Measurements from ENCODE around the gene ST3GAL5. TPM values are rescaled to one million over a fixed set of nuclear protein-coding genes. Genes with fewer than 3 reads are reported as not detected.

Gene ST3GAL5
- total RNA-seq, 2 donors from 2014 or later = 24.7 to 38.6 TPM

DNA sequence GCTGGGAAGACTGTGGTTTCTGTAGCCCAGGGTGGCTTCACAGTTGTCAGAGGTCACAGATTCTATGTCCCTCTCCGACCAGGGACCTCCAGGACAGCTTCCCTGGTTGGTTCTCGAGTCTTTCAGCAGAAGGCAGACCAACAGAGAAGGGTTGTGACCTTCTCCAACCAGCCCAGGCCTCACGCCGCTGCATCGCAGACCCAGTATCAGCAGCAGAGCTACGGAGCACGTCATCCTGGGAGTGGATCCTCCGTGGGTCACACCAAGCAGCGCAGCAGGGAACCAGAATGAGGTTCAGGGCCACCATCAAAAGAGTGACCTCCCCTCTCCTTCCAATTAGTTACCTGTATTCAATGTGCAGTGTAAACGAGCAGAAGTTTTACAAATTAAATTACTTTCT, 49.3 kb downstream of the ST3GAL5 start:
- Histone ChIP-seq H3K4me1 (replicated peaks) (no peaks in the 10 kb centered on the region), H3K4me3 (no peak overlapping the region), H3K27me3 (replicated peaks; ENCODE audit: insufficient read depth) (no peaks in the 10 kb centered on the region), H3K9me3 (no peaks in the 10 kb centered on the region), H3K27ac (no peak overlapping the region), H3K36me3 (no peaks in the 10 kb centered on the region)
- intact Hi-C loops (cut with DNase I) = no loop called here
- 94% methylated on average over 10 of the region's 10 CpGs for WGBS
- TF ChIP-seq CTCF (IDR thresholded peaks at IDR 0.05) = no peak
- TF ChIP-seq POLR2AphosphoS5 (IDR thresholded peaks at IDR 0.05) = no peak
- no peak for TF ChIP-seq POLR2A (IDR thresholded peaks at IDR 0.05)
- DNase-seq (ENCODE audit: low spot score) = no peak

GRCh38 chr2:85838641-85839040, 50.1 kb downstream of the ST3GAL5 start:
- intact Hi-C loops (cut with DNase I) = no loop called here
- H3K4me1 ChIP-seq (replicated peaks) = no peaks in the 10 kb centered on the region
- no peak for TF ChIP-seq POLR2A (IDR thresholded peaks at IDR 0.05)
- 93% methylated on average over 6 of the region's 6 CpGs for WGBS
- H3K27me3 ChIP-seq (replicated peaks; ENCODE audit: insufficient read depth) = no peaks in the 10 kb centered on the region
- no peak overlapping the region for H3K27ac ChIP-seq
- no peaks in the 10 kb centered on the region for H3K36me3 ChIP-seq
- no peak for DNase-seq (ENCODE audit: low spot score)
- H3K9me3 ChIP-seq = no peaks in the 10 kb centered on the region
- no peak overlapping the region for H3K4me3 ChIP-seq

- 85% methylated on average over 4 of the region's 4 CpGs for WGBS
- no peaks in the 10 kb centered on the region for H3K36me3 ChIP-seq
- intact Hi-C loops (cut with DNase I) = no loop called here
Observed at GRCh38 chr2:85838181-85838580, 50.6 kb downstream of the ST3GAL5 start.

GRCh38 chr2:85834466-85834865, 54.3 kb downstream of the ST3GAL5 start:
- Histone ChIP-seq H3K36me3 (no peaks in the 10 kb centered on the region), H3K9me3 (no peaks in the 10 kb centered on the region), H3K27me3 (replicated peaks; ENCODE audit: insufficient read depth) (no peaks in the 10 kb centered on the region), H3K4me3 (no peak overlapping the region), H3K27ac (no peak overlapping the region), H3K4me1 (replicated peaks) (no peaks in the 10 kb centered on the region)
- no peak for DNase-seq (ENCODE audit: low spot score)
- TF ChIP-seq POLR2A (IDR thresholded peaks at IDR 0.05) (no peak), POLR2AphosphoS5 (IDR thresholded peaks at IDR 0.05) (no peak), CTCF (IDR thresholded peaks at IDR 0.05) (no peak)
- intact Hi-C loops (cut with DNase I) = no loop called here

More at GRCh38 chr2:85838181-85838580, 50.6 kb downstream of the ST3GAL5 start:
- Histone ChIP-seq H3K4me1 (replicated peaks) (no peaks in the 10 kb centered on the region), H3K9me3 (no peaks in the 10 kb centered on the region), H3K4me3 (no peak overlapping the region), H3K27me3 (replicated peaks; ENCODE audit: insufficient read depth) (no peaks in the 10 kb centered on the region), H3K27ac (no peak overlapping the region)
- DNase-seq (ENCODE audit: low spot score) = no peak
- TF ChIP-seq POLR2AphosphoS5 (IDR thresholded peaks at IDR 0.05) (no peak), CTCF (IDR thresholded peaks at IDR 0.05) (no peak), POLR2A (IDR thresholded peaks at IDR 0.05) (no peak)

GRCh38 chr2:85831735-85832134, 57.1 kb downstream of the ST3GAL5 start:
- Histone ChIP-seq H3K4me3 (no peak overlapping the region), H3K27me3 (replicated peaks; ENCODE audit: insufficient read depth) (no peaks in the 10 kb centered on the region), H3K9me3 (no peaks in the 10 kb centered on the region), H3K36me3 (no peaks in the 10 kb centered on the region), H3K4me1 (replicated peaks) (no peaks in the 10 kb centered on the region), H3K27ac (no peak overlapping the region)
- 85% methylated on average over 2 of the region's 2 CpGs for WGBS
- TF ChIP-seq POLR2A (IDR thresholded peaks at IDR 0.05) = no peak
- TF ChIP-seq CTCF (IDR thresholded peaks at IDR 0.05) = no peak
- no peak for TF ChIP-seq POLR2AphosphoS5 (IDR thresholded peaks at IDR 0.05)
- no peak for DNase-seq (ENCODE audit: low spot score)
- intact Hi-C loops (cut with DNase I) = no loop called here

Data from prostate gland (tissue), 2 donors.